HG03354 (cell line): Measurements from ENCODE around the gene C4orf50.
"Not testable (repeated sequence)": the region's sequence is repeated elsewhere in the genome, so short reads cannot be mapped to it uniquely, and the experiment has no call there.

Source experiments
- ATAC-seq: cut with Tn5 transposase; IDR thresholded peaks from one replicate; pipeline ENCODE4 v1.9.1; 2021; ENCODE audit warnings: mild to moderate bottlenecking; ENCODE audit not compliant: unreplicated experiment, poor library complexity, severe bottlenecking

Gene C4orf50

GRCh38 chr4:5955856-5956255, 62.4 kb downstream of the C4orf50 start:
- no peak for ATAC-seq

GRCh38 chr4:5955201-5955821, 62.9 kb downstream of the C4orf50 start:
- no peak for ATAC-seq

- no peak for ATAC-seq
These were observed 64.0 kb downstream of the C4orf50 start for GRCh38 chr4:5954056-5954760.

GRCh38 chr4:5952975-5953951, 65.0 kb downstream of the C4orf50 start:
- no peak for ATAC-seq

- no peak for ATAC-seq
These were observed 65.8 kb downstream of the C4orf50 start for GRCh38 chr4:5952286-5952974.

- ATAC-seq, result not testable (repeated sequence)
These were observed 71.6 kb downstream of the C4orf50 start for GRCh38 chr4:5946653-5947052.

- no peak for ATAC-seq
These were observed 72.3 kb downstream of the C4orf50 start for GRCh38 chr4:5945936-5946335.

GRCh38 chr4:5945171-5945570, 73.1 kb downstream of the C4orf50 start:
- ATAC-seq, result no peak

GRCh38 chr4:5943561-5943960, 74.7 kb downstream of the C4orf50 start:
- no peak for ATAC-seq

- ATAC-seq, result no peak
These were observed 75.3 kb downstream of the C4orf50 start for GRCh38 chr4:5942947-5943346.

- ATAC-seq, result no peak
These were observed 76.6 kb downstream of the C4orf50 start for GRCh38 chr4:5941601-5942000.

- ATAC-seq, result no peak
These were observed 77.6 kb downstream of the C4orf50 start for GRCh38 chr4:5940470-5941203.

GRCh38 chr4:5933996-5934831, 84.0 kb downstream of the C4orf50 start:
- no peak for ATAC-seq

GRCh38 chr4:5933116-5933515, 85.1 kb downstream of the C4orf50 start:
- no peak for ATAC-seq

GRCh38 chr4:5932035-5932568, 86.1 kb downstream of the C4orf50 start:
- no peak for ATAC-seq

GRCh38 chr4:5931526-5931925, 86.7 kb downstream of the C4orf50 start:
- ATAC-seq, result no peak

- ATAC-seq, result no peak
These were observed 87.4 kb downstream of the C4orf50 start for GRCh38 chr4:5930876-5931275.

- ATAC-seq, result no peak
These were observed 87.8 kb downstream of the C4orf50 start for GRCh38 chr4:5930456-5930855.
